Activated naive CD8-positive, alpha-beta T cell treated with anti-CD3 and anti-CD28 coated beads, Interleukin-2, amount 50 U/mL, for 16 hours (primary cell): Measurements from ENCODE around the gene HS6ST2.

Source experiments
- DNase-seq: peaks from one replicate; pipeline ENCODE4 v3.0.0-alpha.2; 2020; ENCODE audit warnings: low read depth, low spot score

HS6ST2 gene

GRCh38 chrX:132676561-132677186, 281.8 kb downstream of the HS6ST2 start:
- no peak for DNase-seq

GRCh38 chrX:132676102-132676501, 282.3 kb downstream of the HS6ST2 start:
- no peak for DNase-seq

GRCh38 chrX:132673331-132673730, 285.1 kb downstream of the HS6ST2 start:
- no peak for DNase-seq

GRCh38 chrX:132671229-132671641, 287.2 kb downstream of the HS6ST2 start:
- DNase-seq: no peak

- no peak for DNase-seq
Observed at GRCh38 chrX:132669142-132669541, 289.3 kb downstream of the HS6ST2 start.

- DNase-seq: no peak
Observed at GRCh38 chrX:132668178-132668577, 290.3 kb downstream of the HS6ST2 start.

GRCh38 chrX:132665676-132666075, 292.8 kb downstream of the HS6ST2 start:
- no peak for DNase-seq

- DNase-seq: no peak
Observed at GRCh38 chrX:132664273-132664672, 294.2 kb downstream of the HS6ST2 start.

- no peak for DNase-seq
Observed at GRCh38 chrX:132662844-132663243, 295.6 kb downstream of the HS6ST2 start.

- no peak for DNase-seq
Observed at GRCh38 chrX:132657876-132658275, 300.6 kb downstream of the HS6ST2 start.

GRCh38 chrX:132652871-132653270, 305.6 kb downstream of the HS6ST2 start:
- no peak for DNase-seq

GRCh38 chrX:132651421-132652086, 306.9 kb downstream of the HS6ST2 start:
- no peak for DNase-seq

- DNase-seq: no peak
Observed at GRCh38 chrX:132648895-132649294, 309.5 kb downstream of the HS6ST2 start.

- no peak for DNase-seq
Observed at GRCh38 chrX:132639446-132639845, 319.0 kb downstream of the HS6ST2 start.

GRCh38 chrX:132638313-132638712, 320.1 kb downstream of the HS6ST2 start:
- DNase-seq: no peak

- DNase-seq: no peak
Observed at GRCh38 chrX:132636080-132636479, 322.3 kb downstream of the HS6ST2 start.

GRCh38 chrX:132634521-132634920, 323.9 kb downstream of the HS6ST2 start:
- no peak for DNase-seq

- DNase-seq: no peak
Observed at GRCh38 chrX:132631579-132632232, 326.7 kb downstream of the HS6ST2 start.

GRCh38 chrX:132624466-132624865, 334.0 kb downstream of the HS6ST2 start:
- DNase-seq: no peak

- DNase-seq: no peak
Observed at GRCh38 chrX:132623942-132624341, 334.5 kb downstream of the HS6ST2 start.

GRCh38 chrX:132623300-132623699, 335.1 kb downstream of the HS6ST2 start:
- no peak for DNase-seq

- no peak for DNase-seq
Observed at GRCh38 chrX:132622130-132622529, 336.3 kb downstream of the HS6ST2 start.

GRCh38 chrX:132618810-132619209, 339.6 kb downstream of the HS6ST2 start:
- no peak for DNase-seq
